B cell (primary cell): ENCODE data around the gene TRMT61A. TPM values are rescaled to one million over a fixed set of nuclear protein-coding genes. Genes with fewer than 3 reads are reported as not detected.

Experiments
- ATAC-seq: fragments of 200-7000 bp; cut with Tn5 transposase; one replicate; pipeline ENCODE4 v1.10.0; 2021; ENCODE audit warnings: low read depth, mild to moderate bottlenecking, moderate number of reproducible peaks, moderate library complexity
- CTCF ChIA-PET: fragments of 350-600 bp; sonication (Branson Sonifier 250); formaldehyde crosslinking; loops from one replicate; lab custom pipeline; 2021; ENCODE audit warnings: antibody characterized with exemption, inconsistent platforms; lab: Charles Lee
- POLR2A ChIA-PET: fragments of 350-600 bp; sonication (Branson Sonifier 250); formaldehyde crosslinking; loops from one replicate; lab custom pipeline; 2021; ENCODE audit warnings: antibody characterized with exemption; lab: Charles Lee
- DNase-seq: peaks from one replicate; pipeline ENCODE4 v3.0.0; 2013
- H2AFZ ChIP-seq: 2 replicates; pipeline ENCODE4 v1.6.1; 2012; ENCODE audit warnings: mild to moderate bottlenecking, low read depth, low read length; ENCODE audit not compliant: insufficient read depth, poor library complexity, severe bottlenecking
- H3K27ac ChIP-seq, 2 donors: 1 replicate in 1 of 2; 2 replicates in 1 of 2; pipeline ENCODE4 v1.5.1; 2012 to 2013; ENCODE audit warnings: low read length in 2 of 2, mild to moderate bottlenecking in 2 of 2, moderate library complexity in 1 of 2
- H3K27me3 ChIP-seq, 4 experiments: fragments of 200-600 bp in 1 of 4; sonication (generic) in 1 of 4; replicated peaks in 1 of 4; 1 replicate in 2 of 4; 2 replicates in 2 of 4; pipeline versions ENCODE4 v1.6.1 to v1.7.0; 2013 to 2016; ENCODE audit warnings: low read length in 3 of 4, mild to moderate bottlenecking in 2 of 4, mixed read lengths in 1 of 4, moderate library complexity in 1 of 4; ENCODE audit not compliant: insufficient read depth in 4 of 4, control insufficient read depth in 3 of 4; ENCODE audit errors: control extremely low read depth in 1 of 4
- H3K36me3 ChIP-seq, 2 experiments: replicated peaks in 1 of 2; 1 replicate in 1 of 2; 2 replicates in 1 of 2; pipeline versions ENCODE4 v1.6.1 to v1.7.1; 2013; ENCODE audit warnings: low read length in 1 of 2; ENCODE audit not compliant: insufficient read depth in 2 of 2, control insufficient read depth in 1 of 2; ENCODE audit errors: control extremely low read depth in 1 of 2, extremely low read depth in 1 of 2
- H3K4me1 ChIP-seq, 2 donors: fragments of 200-600 bp in 1 of 2; sonication (generic) in 1 of 2; 1 replicate in 1 of 2; 2 replicates in 1 of 2; pipeline versions ENCODE4 v1.5.1 to v1.6.1; 2013 to 2017; ENCODE audit warnings: low read length in 2 of 2; ENCODE audit not compliant: control insufficient read depth in 2 of 2, insufficient read depth in 2 of 2
- H3K4me2 ChIP-seq: replicated peaks from 2 replicates; pipeline ENCODE3; 2012; ENCODE audit warnings: mild to moderate bottlenecking, low read depth, low read length; ENCODE audit not compliant: poor library complexity, severe bottlenecking
- H3K4me3 ChIP-seq, 5 experiments: fragments of 200-600 bp in 1 of 5; sonication (generic) in 1 of 5; 1 replicate in 3 of 5; 2 replicates in 2 of 5; pipeline versions ENCODE4 v1.5.1 to v1.7.0; 2011 to 2016; ENCODE audit warnings: low read length in 4 of 5, mild to moderate bottlenecking in 4 of 5, low read depth in 2 of 5, control low read depth in 1 of 5, moderate library complexity in 1 of 5; ENCODE audit not compliant: insufficient read depth in 1 of 5; ENCODE audit errors: control extremely low read depth in 1 of 5, extremely low read depth in 1 of 5
- H3K79me2 ChIP-seq: fragments of 200-600 bp; sonication (generic); one replicate; pipeline ENCODE4 v1.6.0; 2016; ENCODE audit warnings: low read length; ENCODE audit not compliant: control insufficient read depth, insufficient read depth
- H3K9ac ChIP-seq: fragments of 200-600 bp; sonication (generic); 2 replicates; pipeline ENCODE4 v1.6.1; 2017; ENCODE audit warnings: mild to moderate bottlenecking, low read length, moderate library complexity
- H3K9me3 ChIP-seq, 3 donors: one replicate each; pipeline versions ENCODE4 v1.6.1 to v1.7.1; 2013; ENCODE audit warnings: low read length in 2 of 3; ENCODE audit not compliant: control insufficient read depth in 2 of 3, insufficient read depth in 1 of 3; ENCODE audit errors: control extremely low read depth in 1 of 3
- H4K20me1 ChIP-seq: 2 replicates; pipeline ENCODE4 v1.6.0; 2012; ENCODE audit warnings: mild to moderate bottlenecking, low read length; ENCODE audit not compliant: insufficient read depth, control insufficient read depth, poor library complexity, severe bottlenecking
- H3K27ac Mint-ChIP-seq: one replicate; pipeline ENCODE4 v1.8.0; 2021; ENCODE audit warnings: mixed read lengths
- H3K27me3 Mint-ChIP-seq: one replicate; pipeline ENCODE4 v1.8.0; 2021; ENCODE audit warnings: mixed read lengths
- H3K4me1 Mint-ChIP-seq: one replicate; pipeline ENCODE4 v1.8.0; 2021; ENCODE audit warnings: mixed read lengths
- H3K4me3 Mint-ChIP-seq: one replicate; pipeline ENCODE4 v1.8.0; 2021; ENCODE audit warnings: mixed read lengths
- H3K9me3 Mint-ChIP-seq: one replicate; pipeline ENCODE4 v1.8.0; 2022; ENCODE audit warnings: mixed read lengths; ENCODE audit not compliant: insufficient read depth
- EZH2 ChIP-seq: IDR thresholded peaks from 2 replicates; pipeline ENCODE4 v1.6.1; 2012; ENCODE audit warnings: borderline replicate concordance, low read depth, mild to moderate bottlenecking, moderate library complexity, low read length; ENCODE audit not compliant: insufficient read depth, poor library complexity, severe bottlenecking
- WGBS: methylation state at CpG from one replicate; pipeline ENCODE4 v1.1.5; 2013; ENCODE audit warnings: missing lambda C conversion rate; ENCODE audit not compliant: insufficient coverage; 5-methylcytosine and 5-hydroxymethylcytosine counted together
- intact Hi-C: fragments of 100-400 bp; cut with micrococcal nuclease; formaldehyde crosslinking; loops from one replicate; pipeline ENCODE4 v1.10.0; 2022
- polyA plus RNA-seq: library from polyadenylated mRNA; depleted of rRNA; stranded (reverse); fragments of >200 nt; gene quantifications from 2 replicates; pipeline ENCODE4 v1.2.3, GENCODE V29; 2012
- total RNA-seq, 2 donors: library from RNA; stranded (reverse); fragments of 120-200 nt in 1 of 2; gene quantifications; 1 replicate in 1 of 2; 2 replicates in 1 of 2; pipeline versions ENCODE4 v1.2.3 to v1.2.4, GENCODE V29; 2013 to 2022
- TF ChIP-seq, protein P1 (sequence below): fragments of 200-600 bp; IDR thresholded peaks from one replicate; pipeline ENCODE4 v1.8.0; 2022; ENCODE audit warnings: antibody characterized with exemption, mild to moderate bottlenecking

Gene TRMT61A
- total and polyA plus RNA-seq, 2 donors (not counting 1 experiment from before 2014, with no cell fraction given) = 9.5 to 18.4 TPM

DNA sequence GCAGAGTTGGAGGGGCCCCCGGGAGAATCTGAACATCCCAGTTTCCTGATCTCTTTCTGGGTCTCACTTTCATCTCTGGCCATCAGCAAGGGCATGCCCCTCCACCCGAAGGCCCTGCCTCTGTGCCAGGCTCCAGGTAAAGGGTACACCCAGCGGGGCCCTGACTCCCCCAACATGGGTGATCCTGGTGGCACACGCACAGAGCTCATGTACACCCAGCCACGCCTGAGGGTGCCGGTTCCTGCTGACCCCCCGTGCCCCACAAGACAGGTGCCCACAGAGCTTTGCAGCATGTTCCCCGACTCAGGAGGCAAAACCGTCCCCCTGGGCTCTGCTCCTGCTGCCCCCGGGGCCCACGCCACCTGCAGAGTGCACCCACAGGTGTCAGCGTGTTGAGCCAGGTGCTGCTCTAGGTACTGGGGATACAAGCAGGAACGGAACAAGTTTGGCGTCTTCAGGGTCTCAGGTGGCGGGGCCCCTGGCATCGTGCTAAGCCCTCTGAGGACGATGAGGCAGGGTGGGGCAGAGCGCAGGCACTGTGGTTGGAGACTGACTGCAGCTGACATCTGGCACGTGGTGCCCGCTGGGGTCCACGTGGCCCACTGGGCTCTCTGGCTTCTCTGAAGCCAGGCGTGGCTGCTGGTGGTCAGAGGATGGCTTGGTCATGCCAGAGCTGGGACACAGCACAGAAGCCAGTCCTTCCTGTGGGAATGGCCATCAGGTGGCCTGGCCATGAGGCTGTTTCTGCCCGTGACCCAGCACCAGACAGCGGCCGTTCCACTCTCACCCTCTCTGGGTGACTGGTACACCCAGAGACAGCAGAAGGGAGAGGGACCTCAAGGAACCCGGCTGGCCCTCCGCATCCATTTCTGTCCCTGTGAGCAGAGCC is 19.7 kb downstream of the TRMT61A start:
- Histone ChIP-seq H3K27ac (no peak overlapping the region), H3K4me2 (no peak overlapping the region), H4K20me1 (peaks cover 39% of the 10 kb centered on the region), H3K36me3 (peaks cover 0 to 3% of the 10 kb centered on the region in 2 experiments), H3K9me3 (no peaks in the 10 kb centered on the region), H3K27me3 (peaks cover 0 to 6% (median 0%) of the 10 kb centered on the region in 4 experiments), H3K9ac (no peak overlapping the region), H3K4me1 (peaks cover 0 to 6% of the 10 kb centered on the region in 2 donors), H2AFZ (no peak overlapping the region), H3K4me3 (no peak overlapping the region), H3K79me2 (peaks cover 46% of the 10 kb centered on the region)
- Mint-ChIP-seq H3K27me3 (no peaks in the 10 kb centered on the region), H3K4me3 (no peak overlapping the region), H3K9me3 (no peaks in the 10 kb centered on the region), H3K27ac (no peak overlapping the region), H3K4me1 (peaks cover 4% of the 10 kb centered on the region)
- ChIA-PET POLR2A (no interaction called here), CTCF (interaction anchor here (1.3 to 9.3 kb wide), 4 partner anchors 11 to 48 kb away, joined by 3 to 128 read pairs (median 26); partner anchors contain the start of gene TRMT61A)
- no peak for ATAC-seq
- no peak for DNase-seq
- WGBS = 90% methylated on average over 27 of the region's 27 CpGs
- TF ChIP-seq, protein P1, sequence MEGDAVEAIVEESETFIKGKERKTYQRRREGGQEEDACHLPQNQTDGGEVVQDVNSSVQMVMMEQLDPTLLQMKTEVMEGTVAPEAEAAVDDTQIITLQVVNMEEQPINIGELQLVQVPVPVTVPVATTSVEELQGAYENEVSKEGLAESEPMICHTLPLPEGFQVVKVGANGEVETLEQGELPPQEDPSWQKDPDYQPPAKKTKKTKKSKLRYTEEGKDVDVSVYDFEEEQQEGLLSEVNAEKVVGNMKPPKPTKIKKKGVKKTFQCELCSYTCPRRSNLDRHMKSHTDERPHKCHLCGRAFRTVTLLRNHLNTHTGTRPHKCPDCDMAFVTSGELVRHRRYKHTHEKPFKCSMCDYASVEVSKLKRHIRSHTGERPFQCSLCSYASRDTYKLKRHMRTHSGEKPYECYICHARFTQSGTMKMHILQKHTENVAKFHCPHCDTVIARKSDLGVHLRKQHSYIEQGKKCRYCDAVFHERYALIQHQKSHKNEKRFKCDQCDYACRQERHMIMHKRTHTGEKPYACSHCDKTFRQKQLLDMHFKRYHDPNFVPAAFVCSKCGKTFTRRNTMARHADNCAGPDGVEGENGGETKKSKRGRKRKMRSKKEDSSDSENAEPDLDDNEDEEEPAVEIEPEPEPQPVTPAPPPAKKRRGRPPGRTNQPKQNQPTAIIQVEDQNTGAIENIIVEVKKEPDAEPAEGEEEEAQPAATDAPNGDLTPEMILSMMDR = no peak
- TF ChIP-seq EZH2 = no peak
- intact Hi-C loops = loop anchor here (5.0 kb wide), 1 partner anchor 471 kb away; no protein-coding TSS in a partner anchor
